Amniotic stem cell (primary cell): ENCODE data around the gene CD22.

Source experiments
- DNase-seq: peaks from one replicate; lab custom pipeline; 2025; lab: John Stamatoyannopoulos, UW

CD22 gene

GRCh38 chr19:35295792-35296462, 33.1 kb upstream of the CD22 start:
- DNase-seq = no peak

GRCh38 chr19:35296644-35297514, 32.1 kb upstream of the CD22 start:
- DNase-seq = no peak

DNA sequence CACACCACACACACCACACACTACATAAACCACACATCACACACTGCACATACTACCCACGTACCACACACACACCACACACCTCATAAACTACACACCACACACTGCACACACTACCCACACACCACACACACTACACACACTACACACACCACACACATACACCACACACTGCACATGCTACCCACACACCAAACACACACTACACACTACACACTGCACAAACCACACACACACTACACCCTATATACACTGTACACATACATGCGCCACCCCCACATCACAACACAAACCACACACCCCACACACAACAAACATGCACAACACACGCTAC, 31.5 kb upstream of the CD22 start:
- DNase-seq = no peak

DNA sequence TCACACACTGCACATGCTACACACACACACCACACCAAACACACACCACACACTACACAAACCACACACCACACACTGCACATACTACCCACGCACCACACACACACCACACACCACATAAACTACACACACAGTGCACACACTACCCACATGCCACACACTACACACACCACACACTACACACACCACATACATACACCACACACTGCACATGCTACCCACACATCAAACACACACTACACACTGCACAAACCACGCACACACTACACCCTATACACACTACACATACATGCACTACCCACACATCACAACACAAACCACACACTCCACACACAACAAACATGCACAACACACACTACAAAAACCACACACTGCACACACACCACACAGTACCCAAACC, 31.1 kb upstream of the CD22 start:
- DNase-seq = no peak

DNA sequence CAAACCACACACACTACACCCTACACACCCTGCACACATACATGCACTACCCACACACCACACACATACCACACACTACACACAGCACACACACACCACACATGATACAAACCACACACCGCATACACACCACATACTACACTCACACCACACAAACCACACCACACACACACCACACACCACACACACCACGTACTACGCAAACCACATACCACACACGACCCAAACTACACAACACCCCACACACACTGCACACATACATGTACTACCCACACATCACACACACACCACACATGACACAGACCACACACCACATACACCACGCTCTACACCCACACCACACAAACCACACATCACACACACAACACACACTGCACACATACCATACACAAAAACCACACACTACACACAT, 30.4 kb upstream of the CD22 start:
- DNase-seq = no peak

GRCh38 chr19:35299523-35300338, 29.3 kb upstream of the CD22 start:
- no peak for DNase-seq

DNA sequence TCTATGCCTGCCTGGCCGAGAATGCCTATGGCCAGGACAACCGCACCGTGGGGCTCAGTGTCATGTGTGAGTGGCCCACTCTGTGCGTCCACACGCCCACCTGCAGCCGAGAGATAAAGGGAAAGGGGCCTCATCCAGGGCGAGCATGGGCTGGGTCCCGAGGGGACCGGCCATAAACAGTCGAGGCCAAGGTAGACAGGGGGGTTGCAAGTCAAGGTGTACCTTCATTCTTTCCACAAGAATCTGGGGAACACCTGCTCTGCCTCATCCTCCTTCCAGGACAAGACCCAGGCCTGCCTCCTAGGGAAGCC, 28.7 kb upstream of the CD22 start:
- no peak for DNase-seq

- DNase-seq = no peak
These were observed 27.0 kb upstream of the CD22 start for GRCh38 chr19:35301961-35302360.

- no peak for DNase-seq
These were observed 26.5 kb upstream of the CD22 start for GRCh38 chr19:35302446-35302845.

DNA sequence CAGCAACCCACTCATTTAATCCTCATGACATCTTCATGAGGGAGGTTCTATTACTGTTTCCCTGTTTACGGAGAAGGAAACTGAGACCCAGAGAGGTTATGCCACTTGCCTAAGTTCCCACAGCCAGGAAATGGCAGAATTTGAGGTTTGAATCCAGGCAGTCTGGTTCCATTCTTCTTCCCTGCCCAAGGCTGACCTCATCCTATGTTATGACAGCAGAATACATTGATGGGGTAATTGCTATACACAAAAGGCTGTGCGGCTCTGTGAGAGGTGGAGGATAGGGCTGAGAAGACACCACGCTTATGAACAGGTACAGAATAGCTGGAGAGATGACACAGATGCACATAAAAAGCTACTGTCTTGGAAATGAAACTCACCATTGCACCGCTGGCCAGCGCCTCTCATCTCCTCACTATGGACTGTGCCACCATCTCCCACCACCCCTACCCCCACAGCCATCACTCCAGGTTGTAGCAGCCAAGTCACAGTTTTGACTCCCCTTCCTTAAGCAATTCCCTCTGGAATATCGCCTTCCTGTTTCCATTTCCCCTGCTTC, 25.6 kb upstream of the CD22 start:
- no peak for DNase-seq

- no peak for DNase-seq
These were observed 25.0 kb upstream of the CD22 start for GRCh38 chr19:35304036-35304435.

DNA sequence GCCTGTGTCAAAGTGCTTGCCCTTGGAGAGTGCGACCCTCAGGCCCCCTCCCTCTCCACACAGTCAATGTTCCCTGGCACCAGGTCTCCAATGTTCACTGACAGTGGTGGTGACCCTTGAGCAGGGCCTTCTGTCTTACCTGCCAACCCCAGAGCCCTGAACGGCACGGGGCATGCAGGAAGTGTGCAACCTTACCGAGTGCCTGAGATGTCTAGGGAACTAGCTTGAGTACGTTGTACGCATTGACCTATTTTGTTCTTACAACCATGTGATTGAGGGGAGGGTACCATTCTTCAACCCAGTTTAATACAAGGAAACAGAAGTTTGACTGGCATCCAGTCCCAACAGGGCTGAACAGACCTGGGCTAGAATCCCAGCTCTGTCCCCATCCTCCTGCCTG, 23.8 kb upstream of the CD22 start:
- DNase-seq = no peak

DNA sequence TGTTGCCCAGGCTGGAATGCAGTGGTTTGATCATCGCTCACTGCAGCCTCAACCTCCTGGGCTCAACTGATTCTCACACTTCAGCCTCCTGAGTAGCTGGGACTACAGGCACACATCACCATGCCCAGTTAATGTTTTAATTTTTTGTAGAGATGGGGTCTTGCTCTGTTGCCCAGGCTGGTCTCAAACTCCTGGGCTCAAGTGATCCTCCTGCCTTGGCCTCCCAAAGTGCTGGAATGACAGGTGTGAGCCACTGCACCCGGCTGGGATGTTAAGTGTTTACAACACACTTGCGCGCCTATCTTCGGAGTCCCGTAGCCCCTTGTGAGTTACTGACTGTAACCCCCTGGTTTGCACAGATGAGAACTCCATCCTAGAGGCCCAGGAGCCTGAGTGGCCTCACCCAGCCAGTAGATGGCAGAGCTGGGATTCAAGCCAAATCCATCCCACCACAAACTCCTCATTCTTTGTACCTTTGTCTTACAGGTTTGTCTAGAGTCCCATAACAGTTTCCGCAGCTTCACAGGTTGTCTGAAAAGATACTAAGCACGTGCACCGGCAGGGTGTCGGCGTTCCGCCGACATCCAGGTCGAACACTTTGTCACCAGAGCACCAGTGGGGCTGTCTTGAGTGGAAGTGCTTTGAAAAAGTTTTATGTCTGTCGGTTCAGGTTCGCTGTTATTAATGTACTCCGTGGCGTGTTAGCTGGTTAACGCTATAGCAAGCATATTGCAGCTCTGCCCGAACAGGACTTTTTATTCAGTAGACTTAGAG, 22.3 kb upstream of the CD22 start:
- no peak for DNase-seq

DNA sequence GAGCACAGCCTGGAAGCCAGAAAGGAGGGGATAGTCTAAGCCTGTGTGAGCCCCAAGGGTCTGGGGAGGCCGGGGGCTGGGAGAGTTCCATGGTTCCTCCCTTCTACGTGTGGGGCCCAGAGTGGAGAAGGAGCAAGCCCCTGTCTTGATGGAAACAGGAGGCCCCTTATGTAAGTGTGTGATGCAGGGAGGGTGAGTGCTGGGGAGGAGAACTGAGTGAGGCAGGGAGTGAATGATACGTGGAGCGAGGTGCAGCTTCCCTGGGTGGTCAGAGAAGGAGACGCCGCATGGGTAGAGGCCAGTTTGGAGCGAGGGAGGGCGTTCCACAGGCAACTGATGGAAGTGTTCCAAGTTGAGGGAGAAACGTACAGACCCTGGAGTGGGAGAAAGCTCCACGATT, 21.1 kb upstream of the CD22 start:
- no peak for DNase-seq

DNA sequence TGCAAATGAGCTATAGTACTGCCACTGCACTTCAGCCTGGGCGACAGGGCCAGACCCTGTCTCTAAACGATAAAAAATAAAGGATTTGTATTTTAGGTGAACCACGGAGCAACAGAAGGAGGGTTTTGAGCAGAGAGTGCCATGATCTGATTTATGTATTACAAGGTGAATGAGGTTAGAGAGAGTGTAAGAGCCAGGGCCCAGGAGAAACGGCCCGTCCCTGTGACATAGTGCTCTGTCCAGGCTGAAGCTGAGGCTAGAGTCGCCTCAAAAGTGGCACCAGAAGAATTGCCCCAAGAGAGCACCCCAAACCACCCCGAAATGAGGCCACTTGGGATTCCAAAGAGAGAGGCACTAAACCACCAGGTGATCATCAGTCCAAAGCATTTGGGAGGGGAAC, 20.1 kb upstream of the CD22 start:
- DNase-seq = no peak

DNA sequence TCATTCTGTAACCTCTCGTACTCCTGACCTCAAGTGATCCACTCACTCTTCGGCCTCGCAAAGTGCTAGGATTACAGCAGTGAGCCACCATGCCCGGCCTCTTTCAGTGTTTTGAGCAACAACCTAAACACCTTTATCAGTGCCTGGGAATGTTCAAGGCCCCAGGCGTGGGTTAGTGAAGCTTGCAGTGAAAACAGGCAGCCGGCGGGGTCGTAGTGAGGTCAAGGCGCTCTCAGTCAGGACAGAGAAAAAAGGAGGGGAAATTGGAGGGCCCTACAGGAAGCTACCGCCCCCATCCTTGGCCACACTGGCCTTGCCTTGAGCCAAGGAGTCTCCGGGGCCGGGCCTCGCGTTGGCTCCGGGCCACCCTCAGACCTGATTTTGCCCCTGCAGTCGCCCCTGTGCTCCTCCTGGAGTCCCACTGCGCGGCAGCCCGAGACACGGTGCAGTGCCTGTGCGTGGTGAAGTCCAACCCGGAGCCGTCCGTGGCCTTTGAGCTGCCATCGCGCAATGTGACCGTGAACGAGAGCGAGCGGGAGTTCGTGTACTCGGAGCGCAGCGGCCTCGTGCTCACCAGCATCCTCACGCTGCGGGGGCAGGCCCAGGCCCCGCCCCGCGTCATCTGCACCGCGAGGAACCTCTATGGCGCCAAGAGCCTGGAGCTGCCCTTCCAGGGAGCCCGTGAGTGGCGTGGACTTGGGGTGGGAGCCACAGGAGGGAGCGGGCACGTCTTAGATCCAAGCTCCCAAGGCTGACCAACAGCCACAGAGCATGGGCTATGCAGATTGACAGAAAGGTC, 19.3 kb upstream of the CD22 start:
- DNase-seq = no peak

DNA sequence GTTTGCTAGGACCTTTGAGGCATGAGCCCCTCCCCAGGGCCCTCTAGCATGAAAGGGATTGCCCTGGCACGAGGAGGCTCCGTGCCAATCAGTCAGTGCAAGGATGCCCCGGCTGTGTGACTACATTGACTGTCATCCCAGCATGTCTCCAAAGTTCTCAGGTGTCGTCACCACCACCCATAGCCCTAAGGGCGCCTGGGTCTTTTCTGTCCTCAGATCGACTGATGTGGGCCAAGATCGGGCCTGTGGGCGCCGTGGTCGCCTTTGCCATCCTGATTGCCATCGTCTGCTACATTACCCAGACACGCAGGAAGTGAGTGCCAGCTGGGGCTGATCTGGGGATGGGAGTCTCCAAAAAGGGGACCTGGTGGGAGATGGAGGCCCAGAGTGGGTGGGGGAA, 18.7 kb upstream of the CD22 start:
- DNase-seq = no peak

GRCh38 chr19:35310811-35311465, 18.0 kb upstream of the CD22 start:
- DNase-seq = no peak

DNA sequence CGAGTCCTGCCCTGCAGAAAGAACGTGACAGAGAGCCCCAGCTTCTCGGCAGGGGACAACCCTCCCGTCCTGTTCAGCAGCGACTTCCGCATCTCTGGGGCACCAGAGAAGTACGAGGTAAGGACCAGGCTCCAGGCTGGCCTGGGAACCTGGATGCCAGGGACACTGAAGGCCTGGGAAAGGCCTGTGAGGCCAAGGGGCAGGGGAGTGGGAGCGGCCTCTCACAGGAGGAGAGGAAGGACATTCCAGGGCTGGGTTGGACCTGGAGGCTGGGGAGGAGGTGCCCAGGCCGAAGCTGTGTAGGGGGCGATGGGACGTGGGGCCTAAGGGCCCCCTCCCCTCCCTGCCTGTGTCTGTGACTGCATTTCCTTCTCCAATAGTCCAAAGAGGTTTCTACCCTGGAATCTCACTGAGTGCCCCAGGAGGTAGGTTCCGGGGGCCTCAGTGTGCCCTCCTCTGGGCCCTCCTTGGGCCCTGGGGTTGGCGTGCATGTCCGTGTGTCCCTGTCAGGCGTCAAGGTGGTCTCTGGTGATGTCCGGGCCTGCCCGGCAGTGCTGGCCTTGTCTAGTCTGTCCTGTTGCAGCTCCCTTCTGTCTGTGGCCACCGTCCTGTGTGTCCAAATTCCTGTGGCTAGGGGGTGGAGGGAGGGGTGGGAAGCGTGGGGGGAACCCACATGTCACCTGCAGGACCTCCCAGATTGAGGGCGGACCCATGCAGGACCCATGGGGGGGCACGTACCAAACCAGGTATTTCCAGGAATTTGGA, 16.9 kb upstream of the CD22 start:
- DNase-seq = no peak

DNA sequence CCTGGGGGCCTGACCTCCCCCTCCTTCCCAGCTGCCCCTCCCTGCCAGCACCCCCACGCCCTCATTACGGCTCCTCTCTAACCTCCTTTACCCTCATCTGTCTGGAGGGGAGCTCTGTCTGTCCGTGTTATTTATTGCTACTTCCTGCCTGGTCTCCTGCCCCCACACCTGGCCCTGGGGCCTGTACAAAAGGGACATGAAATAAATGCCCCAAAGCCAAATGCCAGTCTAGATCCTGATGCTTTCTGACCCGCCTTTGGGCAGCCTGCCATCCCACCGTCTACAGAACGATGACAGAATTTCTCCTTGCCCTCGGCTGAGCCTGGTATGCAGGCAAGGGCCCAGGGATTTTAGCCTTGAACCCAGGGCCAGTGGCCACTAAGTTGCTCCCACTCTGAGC, 15.4 kb upstream of the CD22 start:
- DNase-seq = no peak
